SHP77 treated with DMSO at 0.1 percent for 48 hours (cell line): ENCODE data around the gene NEK9.

ENCODE experiments used
- DNase-seq: peaks from one replicate; lab custom pipeline; 2025; lab: John Stamatoyannopoulos, UW

The NEK9 gene

DNA sequence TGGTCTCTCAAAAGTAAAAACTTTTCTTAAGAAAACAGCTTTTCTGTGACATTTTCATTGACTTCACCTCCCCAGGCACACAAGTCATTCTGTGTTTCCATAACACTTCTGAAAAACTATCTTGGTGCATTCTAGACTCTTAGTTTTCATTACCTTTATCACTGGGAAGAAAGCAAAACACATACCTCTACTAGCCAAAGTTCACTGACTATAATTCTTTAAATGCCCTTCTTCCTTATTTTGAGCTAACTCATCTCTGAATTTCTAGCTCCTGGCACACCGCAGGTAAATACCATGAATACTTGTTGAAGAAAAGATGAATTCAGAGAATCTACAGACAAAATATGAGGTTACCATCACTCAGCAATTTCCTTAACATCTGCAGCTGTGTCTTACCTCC lies 96.7 kb downstream of the NEK9 start:
- DNase-seq = no peak
